GM21717 (cell line): ENCODE data around the gene HBA2.
"Not testable (repeated sequence)": the region's sequence is repeated elsewhere in the genome, so short reads cannot be mapped to it uniquely, and the experiment has no call there.

ENCODE experiments used
- ATAC-seq: cut with Tn5 transposase; IDR thresholded peaks from one replicate; pipeline ENCODE4 v1.9.1; 2021; ENCODE audit warnings: mild to moderate bottlenecking, moderate library complexity; ENCODE audit not compliant: unreplicated experiment

HBA2 gene

GRCh38 chr16:172374-172941, at the start of gene HBA2:
HBA2 (plus strand) TSS chr16:172876; CDS start chr16:172913, 37 bp downstream.
- not testable (repeated sequence) for ATAC-seq

GRCh38 chr16:123558-124350, 48.9 kb upstream of the HBA2 start:
- not testable (repeated sequence) for ATAC-seq

- ATAC-seq = no peak
Observed at GRCh38 chr16:125011-125410, 47.7 kb upstream of the HBA2 start.

- ATAC-seq = no peak
Observed at GRCh38 chr16:129075-129474, 43.6 kb upstream of the HBA2 start.

- no peak for ATAC-seq
Observed at GRCh38 chr16:130533-131173, 42.0 kb upstream of the HBA2 start.

- ATAC-seq = no peak
Observed at GRCh38 chr16:132120-132519, 40.6 kb upstream of the HBA2 start.

GRCh38 chr16:133716-134115, 39.0 kb upstream of the HBA2 start:
- ATAC-seq = no peak

GRCh38 chr16:138049-138417, 34.6 kb upstream of the HBA2 start:
- ATAC-seq = no peak

GRCh38 chr16:140175-140857, 32.4 kb upstream of the HBA2 start:
- no peak for ATAC-seq

GRCh38 chr16:142405-142967, 30.2 kb upstream of the HBA2 start:
- no peak for ATAC-seq

- no peak for ATAC-seq
Observed at GRCh38 chr16:143047-143446, 29.6 kb upstream of the HBA2 start.

GRCh38 chr16:143456-143855, 29.2 kb upstream of the HBA2 start:
- ATAC-seq = no peak

GRCh38 chr16:144797-145252, 27.9 kb upstream of the HBA2 start:
- no peak for ATAC-seq

- ATAC-seq = no peak
Observed at GRCh38 chr16:146646-147045, 26.0 kb upstream of the HBA2 start.

- ATAC-seq = no peak
Observed at GRCh38 chr16:149024-149660, 23.5 kb upstream of the HBA2 start.

GRCh38 chr16:152141-153128, 20.2 kb upstream of the HBA2 start, which contains the start of gene HBZ:
HBZ (plus strand) TSS chr16:152644; CDS start chr16:152910, 266 bp downstream.
- ATAC-seq = no peak

GRCh38 chr16:153129-153521, 19.6 kb upstream of the HBA2 start:
- not testable (repeated sequence) for ATAC-seq

GRCh38 chr16:153550-154216, 19.0 kb upstream of the HBA2 start:
- ATAC-seq = not testable (repeated sequence)
